GM12865 (cell line): Measurements from ENCODE around the gene STK32B.

Source experiments
- DNase-seq: peaks from one replicate; pipeline ENCODE4 v3.0.0; 2010; ENCODE audit warnings: low read depth
- H3K4me3 ChIP-seq: 2 replicates; pipeline ENCODE4 v1.5.1; 2011; ENCODE audit warnings: mild to moderate bottlenecking, low read depth, low read length, control low read depth
- TF ChIP-seq, protein P1 (sequence below): IDR thresholded peaks from 2 replicates; pipeline ENCODE4 v1.5.1; 2011; ENCODE audit warnings: low read length, control low read depth, low read depth, inconsistent platforms; ENCODE audit not compliant: insufficient read depth; ENCODE audit errors: missing control alignments

STK32B gene

GRCh38 chr4:5184606-5185005 lies 133.3 kb downstream of the STK32B start:
- no peak overlapping the region for H3K4me3 ChIP-seq
- TF ChIP-seq, protein P1, sequence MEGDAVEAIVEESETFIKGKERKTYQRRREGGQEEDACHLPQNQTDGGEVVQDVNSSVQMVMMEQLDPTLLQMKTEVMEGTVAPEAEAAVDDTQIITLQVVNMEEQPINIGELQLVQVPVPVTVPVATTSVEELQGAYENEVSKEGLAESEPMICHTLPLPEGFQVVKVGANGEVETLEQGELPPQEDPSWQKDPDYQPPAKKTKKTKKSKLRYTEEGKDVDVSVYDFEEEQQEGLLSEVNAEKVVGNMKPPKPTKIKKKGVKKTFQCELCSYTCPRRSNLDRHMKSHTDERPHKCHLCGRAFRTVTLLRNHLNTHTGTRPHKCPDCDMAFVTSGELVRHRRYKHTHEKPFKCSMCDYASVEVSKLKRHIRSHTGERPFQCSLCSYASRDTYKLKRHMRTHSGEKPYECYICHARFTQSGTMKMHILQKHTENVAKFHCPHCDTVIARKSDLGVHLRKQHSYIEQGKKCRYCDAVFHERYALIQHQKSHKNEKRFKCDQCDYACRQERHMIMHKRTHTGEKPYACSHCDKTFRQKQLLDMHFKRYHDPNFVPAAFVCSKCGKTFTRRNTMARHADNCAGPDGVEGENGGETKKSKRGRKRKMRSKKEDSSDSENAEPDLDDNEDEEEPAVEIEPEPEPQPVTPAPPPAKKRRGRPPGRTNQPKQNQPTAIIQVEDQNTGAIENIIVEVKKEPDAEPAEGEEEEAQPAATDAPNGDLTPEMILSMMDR: no peak
- no peak for DNase-seq

DNA sequence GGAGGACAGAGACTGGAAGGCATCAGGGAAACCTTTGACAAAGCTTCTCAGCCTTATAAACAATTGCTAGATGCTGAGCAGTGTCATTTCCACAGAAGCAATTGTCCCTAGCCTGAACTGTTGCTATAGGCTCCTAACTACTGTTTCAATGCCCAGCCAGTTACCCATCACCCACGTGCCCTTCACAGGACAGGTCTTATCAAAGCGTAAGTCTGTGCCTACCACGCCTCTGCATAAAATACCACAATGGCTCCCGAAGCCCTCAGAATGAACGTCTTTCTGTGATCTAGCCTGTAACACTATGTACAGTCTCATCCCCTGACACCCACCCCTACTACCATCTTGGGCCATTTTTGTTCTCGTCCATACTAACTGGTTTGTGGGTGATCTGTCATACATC lies 134.3 kb downstream of the STK32B start:
- TF ChIP-seq, protein P1: no peak
- no peak for DNase-seq
- no peak overlapping the region for H3K4me3 ChIP-seq

DNA sequence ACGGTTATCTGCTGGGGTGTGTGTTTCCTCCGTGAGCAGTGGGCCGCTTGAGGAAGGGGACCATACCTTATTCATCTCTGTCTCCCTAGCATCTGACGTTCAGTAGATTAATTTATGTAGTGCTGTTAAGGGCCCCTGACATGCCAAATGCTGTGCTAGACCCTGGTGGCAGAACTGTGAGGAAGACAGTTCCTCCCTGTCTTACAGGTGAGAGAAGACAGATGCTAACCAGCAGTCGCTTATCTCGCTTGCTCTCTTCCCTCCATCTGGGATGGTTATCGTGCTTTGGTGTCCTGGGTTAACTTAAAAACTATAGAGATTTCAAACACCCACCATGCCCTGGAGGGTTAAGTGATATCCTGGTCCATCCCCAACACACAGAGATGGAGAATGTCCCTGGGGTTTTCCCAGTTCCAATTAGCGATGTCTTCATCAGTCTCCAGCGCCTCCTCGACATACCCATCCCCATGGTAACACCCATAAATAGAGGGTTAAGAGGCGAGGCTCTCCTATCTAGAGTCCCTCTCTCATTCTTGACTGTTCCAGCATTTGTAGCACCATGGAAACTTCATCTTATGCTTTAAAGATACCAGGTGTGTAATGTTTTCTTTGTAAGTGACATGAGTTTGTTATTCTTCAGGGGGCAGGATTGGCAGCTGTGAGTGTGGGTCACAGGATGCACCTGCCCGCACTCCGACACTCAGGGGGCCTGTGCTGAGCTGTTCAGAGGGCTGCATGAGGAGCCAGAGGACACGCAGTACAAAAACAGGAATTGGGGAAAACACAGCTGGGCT lies 135.2 kb downstream of the STK32B start:
- H3K4me3 ChIP-seq: no peak overlapping the region

GRCh38 chr4:5188130-5188529 lies 136.8 kb downstream of the STK32B start:
- TF ChIP-seq, protein P1: no peak

More for the DNA sequence above, 135.2 kb downstream of the STK32B start:
- TF ChIP-seq, protein P1: no peak
- no peak for DNase-seq

GRCh38 chr4:5191831-5192230 lies 140.6 kb downstream of the STK32B start:
- H3K4me3 ChIP-seq: no peak overlapping the region
- TF ChIP-seq, protein P1: no peak
- DNase-seq: no peak

More at GRCh38 chr4:5188130-5188529, 136.8 kb downstream of the STK32B start:
- H3K4me3 ChIP-seq: no peak overlapping the region
- no peak for DNase-seq

DNA sequence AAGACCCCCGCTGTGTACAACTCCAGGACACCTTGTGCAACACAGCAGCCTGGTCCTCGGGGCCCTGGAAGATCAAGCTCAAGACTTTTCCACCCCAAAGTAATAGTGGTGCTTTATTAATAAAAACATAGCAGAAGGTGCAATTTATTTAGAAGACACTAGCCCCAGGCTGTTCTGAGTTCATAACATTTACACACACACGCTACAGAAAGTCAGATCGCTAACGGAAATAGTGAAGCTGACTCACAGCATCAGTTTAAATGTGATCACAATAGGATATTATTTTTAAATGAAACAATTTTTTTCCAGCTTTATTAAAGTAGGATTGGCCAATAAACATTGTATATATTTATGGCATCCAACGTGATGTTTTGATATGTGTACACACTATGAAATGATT lies 141.0 kb downstream of the STK32B start:
- no peak for DNase-seq
- no peak overlapping the region for H3K4me3 ChIP-seq
- TF ChIP-seq, protein P1: no peak

DNA sequence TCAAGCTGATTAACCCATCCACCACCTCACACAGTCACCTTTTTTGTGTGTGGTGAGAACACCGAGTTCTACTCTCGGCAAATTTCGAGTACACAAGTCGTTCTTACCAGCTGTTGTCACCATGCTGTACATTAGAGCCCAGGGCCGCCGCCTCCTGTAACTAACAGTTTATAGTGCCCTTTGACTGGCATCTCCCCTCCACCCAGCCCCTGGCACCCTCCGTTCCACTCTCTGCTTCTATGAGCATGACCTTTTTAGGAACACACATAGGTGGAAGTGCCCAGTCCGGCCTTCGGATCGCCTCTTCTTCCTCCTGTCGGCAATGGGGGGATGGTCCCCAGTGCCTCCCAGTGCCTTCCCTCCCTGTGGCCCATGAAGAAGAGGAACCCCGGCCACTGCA lies 141.4 kb downstream of the STK32B start:
- no peak overlapping the region for H3K4me3 ChIP-seq
- DNase-seq: no peak
- TF ChIP-seq, protein P1: no peak
